HEK293 (cell line): ENCODE data around the gene DTL.

ENCODE experiments used
- IKZF3 ChIP-seq: fragments of 450-650 bp; IDR thresholded peaks from 2 replicates; pipeline ENCODE4 v1.5.0; 2018; ENCODE audit warnings: missing biosample characterization, mild to moderate bottlenecking, missing genetic modification characterization, moderate library complexity
- PRDM10 ChIP-seq: fragments of 450-650 bp; formaldehyde crosslinking; IDR thresholded peaks from 2 replicates; pipeline ENCODE4 v1.5.1; 2016; ENCODE audit warnings: missing biosample characterization, missing genetic modification characterization
- RBAK ChIP-seq: fragments of 450-650 bp; formaldehyde crosslinking; IDR thresholded peaks from 2 replicates; pipeline ENCODE4 v1.5.1; 2016; ENCODE audit warnings: missing biosample characterization, missing genetic modification characterization
- REPIN1 ChIP-seq: fragments of 450-650 bp; formaldehyde crosslinking; IDR thresholded peaks from 2 replicates; pipeline ENCODE4 v1.5.1; 2017; ENCODE audit warnings: missing biosample characterization, missing genetic modification characterization, low read depth
- SETDB1 ChIP-seq: IDR thresholded peaks from one replicate; pipeline ENCODE4 v1.6.1; 2017; ENCODE audit warnings: mild to moderate bottlenecking, low read length, moderate library complexity, mixed read lengths; ENCODE audit not compliant: insufficient read length
- TRIM28 ChIP-seq: IDR thresholded peaks from 2 replicates; pipeline ENCODE4 v1.6.1; 2011; ENCODE audit warnings: low read length, control low read depth, borderline replicate concordance
- TSHZ1 ChIP-seq: fragments of 450-650 bp; formaldehyde crosslinking; IDR thresholded peaks from 2 replicates; pipeline ENCODE4 v1.5.1; 2016; ENCODE audit warnings: missing biosample characterization, missing genetic modification characterization, borderline replicate concordance
- WT1 ChIP-seq: fragments of 450-650 bp; formaldehyde crosslinking; IDR thresholded peaks from 2 replicates; pipeline ENCODE4 v1.5.1; 2016; ENCODE audit warnings: missing biosample characterization, missing genetic modification characterization
- YY1 ChIP-seq: fragments of 450-650 bp; formaldehyde crosslinking; IDR thresholded peaks from 2 replicates; pipeline ENCODE4 v1.5.1; 2018; ENCODE audit warnings: missing biosample characterization, missing genetic modification characterization
- ZBTB21 ChIP-seq: fragments of 450-650 bp; formaldehyde crosslinking; IDR thresholded peaks from 2 replicates; pipeline ENCODE4 v1.5.1; 2017; ENCODE audit warnings: missing biosample characterization, missing genetic modification characterization
- ZEB2 ChIP-seq: fragments of 450-650 bp; formaldehyde crosslinking; IDR thresholded peaks from 2 replicates; pipeline ENCODE4 v1.5.1; 2016; ENCODE audit warnings: missing biosample characterization, missing genetic modification characterization
- ZFP37 ChIP-seq: fragments of 450-650 bp; formaldehyde crosslinking; IDR thresholded peaks from 2 replicates; pipeline ENCODE4 v1.5.1; 2016; ENCODE audit warnings: missing biosample characterization, missing genetic modification characterization
- ZNF138 ChIP-seq: fragments of 450-650 bp; formaldehyde crosslinking; IDR thresholded peaks from 2 replicates; pipeline ENCODE4 v1.5.1; 2016; ENCODE audit warnings: missing biosample characterization, missing genetic modification characterization, borderline replicate concordance
- ZNF211 ChIP-seq: fragments of 450-650 bp; formaldehyde crosslinking; IDR thresholded peaks from 2 replicates; pipeline ENCODE4 v1.5.1; 2016; ENCODE audit warnings: low read depth, missing biosample characterization, missing genetic modification characterization
- ZNF37A ChIP-seq: fragments of 450-650 bp; IDR thresholded peaks from 2 replicates; pipeline ENCODE4 v1.5.1; 2018; ENCODE audit warnings: missing biosample characterization, missing genetic modification characterization
- ZNF394 ChIP-seq: fragments of 450-650 bp; formaldehyde crosslinking; IDR thresholded peaks from 2 replicates; pipeline ENCODE4 v1.5.1; 2016; ENCODE audit warnings: missing biosample characterization, missing genetic modification characterization, mild to moderate bottlenecking, moderate library complexity, borderline replicate concordance
- ZNF423 ChIP-seq: fragments of 450-650 bp; formaldehyde crosslinking; IDR thresholded peaks from 2 replicates; pipeline ENCODE4 v1.5.1; 2016; ENCODE audit warnings: missing biosample characterization, missing genetic modification characterization
- ZNF510 ChIP-seq: fragments of 450-650 bp; formaldehyde crosslinking; IDR thresholded peaks from 2 replicates; pipeline ENCODE4 v1.5.1; 2018; ENCODE audit warnings: mild to moderate bottlenecking, missing genetic modification characterization, missing biosample characterization; ENCODE audit not compliant: insufficient replicate concordance
- ZNF514 ChIP-seq: fragments of 450-650 bp; formaldehyde crosslinking; IDR thresholded peaks from 2 replicates; pipeline ENCODE4 v1.5.1; 2016; ENCODE audit warnings: missing biosample characterization, missing genetic modification characterization
- ZNF660 ChIP-seq: fragments of 450-650 bp; IDR thresholded peaks from 2 replicates; pipeline ENCODE4 v1.5.1; 2018; ENCODE audit warnings: missing biosample characterization, mild to moderate bottlenecking, missing genetic modification characterization
- ZNF76 ChIP-seq: fragments of 450-650 bp; formaldehyde crosslinking; IDR thresholded peaks from 2 replicates; pipeline ENCODE4; 2016; ENCODE audit warnings: low read depth, missing biosample characterization, missing genetic modification characterization, borderline replicate concordance
- ZNF768 ChIP-seq: fragments of 450-650 bp; formaldehyde crosslinking; IDR thresholded peaks from 2 replicates; pipeline ENCODE4 v1.5.1; 2018; ENCODE audit warnings: missing biosample characterization, mild to moderate bottlenecking, missing genetic modification characterization
- ZNF843 ChIP-seq: fragments of 450-650 bp; formaldehyde crosslinking; IDR thresholded peaks from 2 replicates; pipeline ENCODE4 v1.5.1; 2016; ENCODE audit warnings: missing biosample characterization, missing genetic modification characterization
- TF ChIP-seq, protein P1 (sequence below): fragments of 450-650 bp; IDR thresholded peaks from 2 replicates; pipeline ENCODE4 v1.5.1; 2018; ENCODE audit warnings: missing biosample characterization, mild to moderate bottlenecking, missing genetic modification characterization
- TF ChIP-seq, protein P2 (sequence below): fragments of 450-650 bp; formaldehyde crosslinking; IDR thresholded peaks from 2 replicates; pipeline ENCODE4 v1.5.1; 2016; ENCODE audit warnings: missing biosample characterization, missing genetic modification characterization
- TF ChIP-seq, protein P3 (sequence below): IDR thresholded peaks from 2 replicates; pipeline ENCODE4 v1.6.1; 2011; ENCODE audit warnings: mild to moderate bottlenecking, low read depth, low read length, borderline replicate concordance
- TF ChIP-seq, protein P4 (sequence below): fragments of 450-650 bp; formaldehyde crosslinking; IDR thresholded peaks from 2 replicates; pipeline ENCODE4 v1.5.1; 2016; ENCODE audit warnings: missing biosample characterization, missing genetic modification characterization

Gene DTL

DNA sequence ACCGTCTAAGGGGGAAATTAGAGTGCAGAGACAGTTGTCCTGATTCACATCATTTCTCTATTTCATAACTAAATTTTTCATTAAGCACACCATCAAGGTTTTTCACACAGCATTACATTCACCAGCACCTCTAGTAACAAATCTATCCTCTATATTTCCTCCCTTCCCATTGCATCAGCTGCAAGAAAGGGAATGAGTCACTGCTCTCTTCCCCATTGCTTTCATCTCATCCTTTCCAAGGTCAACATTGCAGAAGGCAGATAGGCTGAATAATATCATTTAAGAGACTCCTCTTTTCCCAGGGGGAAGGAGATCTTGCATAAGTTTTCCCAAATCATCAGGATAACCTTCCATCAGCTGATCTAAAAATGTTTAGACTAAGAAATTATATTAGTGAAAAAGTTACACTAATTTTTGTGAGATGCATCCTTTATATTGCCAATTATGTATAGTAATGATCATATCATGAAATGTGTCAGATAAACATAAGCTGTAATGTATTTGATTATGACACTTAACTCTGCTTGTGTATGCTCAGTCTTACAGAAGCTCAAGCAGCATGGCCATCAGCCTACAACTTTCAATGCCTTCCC lies 4.5 kb upstream of the DTL start (continued):
- TF ChIP-seq, protein P1, sequence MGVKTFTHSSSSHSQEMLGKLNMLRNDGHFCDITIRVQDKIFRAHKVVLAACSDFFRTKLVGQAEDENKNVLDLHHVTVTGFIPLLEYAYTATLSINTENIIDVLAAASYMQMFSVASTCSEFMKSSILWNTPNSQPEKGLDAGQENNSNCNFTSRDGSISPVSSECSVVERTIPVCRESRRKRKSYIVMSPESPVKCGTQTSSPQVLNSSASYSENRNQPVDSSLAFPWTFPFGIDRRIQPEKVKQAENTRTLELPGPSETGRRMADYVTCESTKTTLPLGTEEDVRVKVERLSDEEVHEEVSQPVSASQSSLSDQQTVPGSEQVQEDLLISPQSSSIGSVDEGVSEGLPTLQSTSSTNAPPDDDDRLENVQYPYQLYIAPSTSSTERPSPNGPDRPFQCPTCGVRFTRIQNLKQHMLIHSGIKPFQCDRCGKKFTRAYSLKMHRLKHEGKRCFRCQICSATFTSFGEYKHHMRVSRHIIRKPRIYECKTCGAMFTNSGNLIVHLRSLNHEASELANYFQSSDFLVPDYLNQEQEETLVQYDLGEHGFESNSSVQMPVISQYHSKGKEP (tag by site-specific recombination), result peak; percentile 51; the same call in 1 of the 2 replicates
- TF ChIP-seq, protein P2, sequence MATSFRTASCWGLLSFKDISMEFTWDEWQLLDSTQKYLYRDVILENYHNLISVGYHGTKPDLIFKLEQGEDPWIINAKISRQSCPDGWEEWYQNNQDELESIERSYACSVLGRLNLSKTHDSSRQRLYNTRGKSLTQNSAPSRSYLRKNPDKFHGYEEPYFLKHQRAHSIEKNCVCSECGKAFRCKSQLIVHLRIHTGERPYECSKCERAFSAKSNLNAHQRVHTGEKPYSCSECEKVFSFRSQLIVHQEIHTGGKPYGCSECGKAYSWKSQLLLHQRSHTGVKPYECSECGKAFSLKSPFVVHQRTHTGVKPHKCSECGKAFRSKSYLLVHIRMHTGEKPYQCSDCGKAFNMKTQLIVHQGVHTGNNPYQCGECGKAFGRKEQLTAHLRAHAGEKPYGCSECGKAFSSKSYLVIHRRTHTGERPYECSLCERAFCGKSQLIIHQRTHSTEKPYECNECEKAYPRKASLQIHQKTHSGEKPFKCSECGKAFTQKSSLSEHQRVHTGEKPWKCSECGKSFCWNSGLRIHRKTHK (tag by site-specific recombination), result no peak
- TF ChIP-seq ZNF423 (no peak), WT1 (tag by site-specific recombination) (peak; percentile 73), IKZF3 (tag by site-specific recombination) (peak; percentile 91), TSHZ1 (tag by site-specific recombination) (no peak), ZNF37A (no peak), ZNF76 (no peak), ZNF211 (tag by site-specific recombination) (no peak), PRDM10 (tag by site-specific recombination) (peak; percentile 52; the same call in 1 of the 2 replicates), ZNF768 (no peak), ZFP37 (tag by site-specific recombination) (no peak), ZNF843 (tag by site-specific recombination) (no peak), TRIM28 (no peak), RBAK (no peak), ZNF138 (no peak), ZEB2 (tag by site-specific recombination) (peak; percentile 93), ZBTB21 (tag by site-specific recombination) (peak; percentile 23; the same call in 1 of the 2 replicates), REPIN1 (tag by site-specific recombination) (no peak), ZNF510 (no peak), ZNF514 (tag by site-specific recombination) (no peak), YY1 (no peak), ZNF394 (0 out of 2 replicates have a peak, but pooled peaks have one; percentile 31), ZNF660 (tag by site-specific recombination) (peak; percentile 36; the same call in 1 of the 2 replicates), SETDB1 (no peak)
- TF ChIP-seq, protein P3, sequence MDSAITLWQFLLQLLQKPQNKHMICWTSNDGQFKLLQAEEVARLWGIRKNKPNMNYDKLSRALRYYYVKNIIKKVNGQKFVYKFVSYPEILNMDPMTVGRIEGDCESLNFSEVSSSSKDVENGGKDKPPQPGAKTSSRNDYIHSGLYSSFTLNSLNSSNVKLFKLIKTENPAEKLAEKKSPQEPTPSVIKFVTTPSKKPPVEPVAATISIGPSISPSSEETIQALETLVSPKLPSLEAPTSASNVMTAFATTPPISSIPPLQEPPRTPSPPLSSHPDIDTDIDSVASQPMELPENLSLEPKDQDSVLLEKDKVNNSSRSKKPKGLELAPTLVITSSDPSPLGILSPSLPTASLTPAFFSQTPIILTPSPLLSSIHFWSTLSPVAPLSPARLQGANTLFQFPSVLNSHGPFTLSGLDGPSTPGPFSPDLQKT, result no peak
- TF ChIP-seq, protein P4, sequence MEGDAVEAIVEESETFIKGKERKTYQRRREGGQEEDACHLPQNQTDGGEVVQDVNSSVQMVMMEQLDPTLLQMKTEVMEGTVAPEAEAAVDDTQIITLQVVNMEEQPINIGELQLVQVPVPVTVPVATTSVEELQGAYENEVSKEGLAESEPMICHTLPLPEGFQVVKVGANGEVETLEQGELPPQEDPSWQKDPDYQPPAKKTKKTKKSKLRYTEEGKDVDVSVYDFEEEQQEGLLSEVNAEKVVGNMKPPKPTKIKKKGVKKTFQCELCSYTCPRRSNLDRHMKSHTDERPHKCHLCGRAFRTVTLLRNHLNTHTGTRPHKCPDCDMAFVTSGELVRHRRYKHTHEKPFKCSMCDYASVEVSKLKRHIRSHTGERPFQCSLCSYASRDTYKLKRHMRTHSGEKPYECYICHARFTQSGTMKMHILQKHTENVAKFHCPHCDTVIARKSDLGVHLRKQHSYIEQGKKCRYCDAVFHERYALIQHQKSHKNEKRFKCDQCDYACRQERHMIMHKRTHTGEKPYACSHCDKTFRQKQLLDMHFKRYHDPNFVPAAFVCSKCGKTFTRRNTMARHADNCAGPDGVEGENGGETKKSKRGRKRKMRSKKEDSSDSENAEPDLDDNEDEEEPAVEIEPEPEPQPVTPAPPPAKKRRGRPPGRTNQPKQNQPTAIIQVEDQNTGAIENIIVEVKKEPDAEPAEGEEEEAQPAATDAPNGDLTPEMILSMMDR, result no peak
